Neural progenitor cell (in vitro differentiated cells): ENCODE measurements around the gene PGAM5. TPM values are rescaled to one million over a fixed set of nuclear protein-coding genes. Genes with fewer than 3 reads are reported as not detected.

Source experiments
- DNase-seq: peaks from one replicate; pipeline ENCODE4 v3.0.0-alpha.2; 2016; ENCODE audit warnings: low spot score
- H2AFZ ChIP-seq: fragments of 200-600 bp; sonication (generic); replicated peaks from 2 replicates; pipeline ENCODE4 v1.6.1; 2016; ENCODE audit warnings: antibody characterized with exemption
- H3F3A ChIP-seq: fragments of 200-600 bp; sonication (generic); 2 replicates; pipeline ENCODE4 v1.6.1; 2016; ENCODE audit warnings: antibody characterized with exemption, low read depth
- H3K27ac ChIP-seq: fragments of 200-600 bp; sonication (generic); 2 replicates; pipeline ENCODE4 v1.5.1; 2016; ENCODE audit warnings: mild to moderate bottlenecking
- H3K27me3 ChIP-seq: fragments of 200-600 bp; sonication (generic); 2 replicates; pipeline ENCODE4 v1.6.1; 2016; ENCODE audit warnings: mild to moderate bottlenecking, moderate library complexity
- H3K36me3 ChIP-seq: fragments of 200-600 bp; sonication (generic); 2 replicates; pipeline ENCODE4 v1.5.1; 2016
- H3K4me1 ChIP-seq: fragments of 200-600 bp; sonication (generic); 2 replicates; pipeline ENCODE4 v1.6.1; 2016; ENCODE audit warnings: mixed run types
- H3K4me2 ChIP-seq: fragments of 200-600 bp; sonication (generic); 2 replicates; pipeline ENCODE4 v1.6.1; 2016
- H3K4me3 ChIP-seq: fragments of 200-600 bp; sonication (generic); 2 replicates; pipeline ENCODE4 v1.5.1; 2016
- H3K79me2 ChIP-seq: fragments of 200-600 bp; sonication (generic); 2 replicates; pipeline ENCODE4 v1.6.1; 2016; ENCODE audit warnings: low read depth
- H3K9ac ChIP-seq: fragments of 200-600 bp; sonication (generic); 2 replicates; pipeline ENCODE4 v1.6.1; 2016
- H3K9me3 ChIP-seq: fragments of 200-600 bp; sonication (generic); 2 replicates; pipeline ENCODE4 v1.5.1; 2016; ENCODE audit warnings: low read depth
- H4K20me1 ChIP-seq: fragments of 200-600 bp; sonication (generic); 2 replicates; pipeline ENCODE4 v1.6.1; 2016; ENCODE audit warnings: low read depth
- H3K27ac Mint-ChIP-seq: 3 replicates; pipeline ENCODE4 v1.8.0; 2021; ENCODE audit warnings: mixed read lengths
- H3K27me3 Mint-ChIP-seq: 2 replicates; pipeline ENCODE4 v1.8.0; 2022; ENCODE audit warnings: low read depth, mild to moderate bottlenecking, inconsistent platforms, moderate library complexity, mixed read lengths; ENCODE audit not compliant: insufficient read depth
- H3K36me3 Mint-ChIP-seq: 3 replicates; pipeline ENCODE4 v1.8.0; 2021; ENCODE audit warnings: mixed read lengths
- H3K4me1 Mint-ChIP-seq: 3 replicates; pipeline ENCODE4 v1.8.0; 2021; ENCODE audit warnings: mixed read lengths
- H3K4me3 Mint-ChIP-seq: 3 replicates; pipeline ENCODE4 v1.8.0; 2021; ENCODE audit warnings: mild to moderate bottlenecking, moderate library complexity, mixed read lengths
- H3K9me3 Mint-ChIP-seq: 3 replicates; pipeline ENCODE4 v1.8.0; 2020; ENCODE audit warnings: mixed read lengths
- EZH2 ChIP-seq: fragments of 200-600 bp; sonication (generic); IDR thresholded peaks from 2 replicates; pipeline ENCODE4 v1.6.1; 2017; ENCODE audit warnings: antibody characterized with exemption, mild to moderate bottlenecking, moderate library complexity
- EZH2phosphoT487 ChIP-seq: fragments of 200-600 bp; sonication (generic); IDR thresholded peaks from 2 replicates; pipeline ENCODE4 v1.6.1; 2017; ENCODE audit warnings: antibody characterized with exemption
- small RNA-seq: library from RNA; depleted of rRNA; stranded (forward); fragments of <200 nt; gene quantifications from one replicate; pipeline ENCODE3, GENCODE V24; 2015
- total RNA-seq: library from RNA; depleted of rRNA; stranded (reverse); fragments of >200 nt; gene quantifications from 2 replicates; pipeline ENCODE4 v1.2.3, GENCODE V29; 2015; ENCODE audit warnings: low replicate concordance
- TF ChIP-seq, protein P1 (sequence below): fragments of 200-600 bp; sonication (generic); IDR thresholded peaks from 2 replicates; pipeline ENCODE4 v1.5.1; 2017; ENCODE audit warnings: antibody characterized with exemption, mild to moderate bottlenecking

The PGAM5 gene
- total RNA-seq, 1 donor from 2014 or later = 41.3 TPM

DNA sequence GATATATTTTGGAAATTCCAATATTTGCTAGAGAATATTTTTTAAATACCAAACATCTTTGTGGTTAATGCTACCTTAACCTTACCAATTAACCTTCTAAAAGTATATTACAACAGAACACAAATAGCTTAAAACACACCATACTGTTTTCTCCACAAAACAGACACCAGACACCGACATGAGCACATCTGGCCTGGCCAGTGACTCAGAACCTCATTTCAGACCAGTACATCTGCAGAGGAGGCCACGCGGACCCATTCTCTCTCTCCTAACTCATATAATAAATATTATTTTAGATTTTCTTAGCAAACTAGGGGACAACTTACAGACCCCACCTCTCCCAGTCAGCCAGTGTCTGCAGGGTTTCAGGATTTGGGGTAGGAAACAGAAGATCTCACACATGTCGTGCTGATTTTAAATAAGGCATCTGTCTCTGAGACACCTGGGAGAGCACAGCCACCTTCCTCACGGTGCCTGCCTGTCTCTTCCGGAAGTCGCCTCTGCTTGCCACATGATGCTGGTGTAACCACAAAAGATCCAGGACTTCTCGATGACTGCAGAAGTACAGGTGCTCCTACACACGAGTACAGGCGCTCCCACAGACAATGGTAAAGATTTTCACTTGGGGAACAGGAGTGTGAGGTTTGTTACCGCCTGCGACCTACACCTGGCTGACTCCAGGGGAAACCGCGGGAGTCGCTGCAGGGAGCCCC is 60.6 kb downstream of the PGAM5 start:
- Histone ChIP-seq H3K27ac (no peak overlapping the region), H3K79me2 (no peaks in the 10 kb centered on the region), H3K4me2 (no peak overlapping the region), H3K4me1 (peaks cover 4% of the 10 kb centered on the region), H3K4me3 (no peak overlapping the region), H4K20me1 (no peaks in the 10 kb centered on the region), H3K27me3 (no peaks in the 10 kb centered on the region), H2AFZ (no peak overlapping the region), H3K9ac (no peak overlapping the region), H3F3A (peaks cover 21% of the 10 kb centered on the region), H3K36me3 (no peaks in the 10 kb centered on the region), H3K9me3 (no peaks in the 10 kb centered on the region)
- Mint-ChIP-seq H3K4me3 (no peak overlapping the region), H3K27ac (no peak overlapping the region), H3K36me3 (peaks cover 7% of the 10 kb centered on the region), H3K4me1 (peaks cover 6% of the 10 kb centered on the region), H3K27me3 (no peaks in the 10 kb centered on the region), H3K9me3 (no peaks in the 10 kb centered on the region)
- TF ChIP-seq, protein P1, sequence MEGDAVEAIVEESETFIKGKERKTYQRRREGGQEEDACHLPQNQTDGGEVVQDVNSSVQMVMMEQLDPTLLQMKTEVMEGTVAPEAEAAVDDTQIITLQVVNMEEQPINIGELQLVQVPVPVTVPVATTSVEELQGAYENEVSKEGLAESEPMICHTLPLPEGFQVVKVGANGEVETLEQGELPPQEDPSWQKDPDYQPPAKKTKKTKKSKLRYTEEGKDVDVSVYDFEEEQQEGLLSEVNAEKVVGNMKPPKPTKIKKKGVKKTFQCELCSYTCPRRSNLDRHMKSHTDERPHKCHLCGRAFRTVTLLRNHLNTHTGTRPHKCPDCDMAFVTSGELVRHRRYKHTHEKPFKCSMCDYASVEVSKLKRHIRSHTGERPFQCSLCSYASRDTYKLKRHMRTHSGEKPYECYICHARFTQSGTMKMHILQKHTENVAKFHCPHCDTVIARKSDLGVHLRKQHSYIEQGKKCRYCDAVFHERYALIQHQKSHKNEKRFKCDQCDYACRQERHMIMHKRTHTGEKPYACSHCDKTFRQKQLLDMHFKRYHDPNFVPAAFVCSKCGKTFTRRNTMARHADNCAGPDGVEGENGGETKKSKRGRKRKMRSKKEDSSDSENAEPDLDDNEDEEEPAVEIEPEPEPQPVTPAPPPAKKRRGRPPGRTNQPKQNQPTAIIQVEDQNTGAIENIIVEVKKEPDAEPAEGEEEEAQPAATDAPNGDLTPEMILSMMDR = no peak
- TF ChIP-seq EZH2 (no peak), EZH2phosphoT487 (no peak)
- no peak for DNase-seq

Small RNAs within 50 kb of the gene (small RNA-seq; reads per million reads assigned to genes)
- gene RNA5SP379 = not detected

Other genes with a start within 250 kb of the PGAM5 start
- gene FBRSL1, start 220.7 kb upstream of the PGAM5 start, total RNA-seq = 7.4 and 30.6 TPM in 2 replicates
- 0.34 TPM in 1 of 2 replicates, not detected in the other for gene LRCOL1, start 100.3 kb upstream of the PGAM5 start, total RNA-seq
- gene P2RX2, start 92.1 kb upstream of the PGAM5 start, total RNA-seq = 0.15 TPM in 1 of 2 replicates, not detected in the other
- 46.8 and 69.7 TPM in 2 replicates for gene POLE, start 23.5 kb upstream of the PGAM5 start, total RNA-seq
- 18.5 and 18.6 TPM in 2 replicates for gene PXMP2, start 23.3 kb upstream of the PGAM5 start, total RNA-seq
- 59.1 and 65.7 TPM in 2 replicates for gene ANKLE2, start 51.0 kb downstream of the PGAM5 start, total RNA-seq
- gene GOLGA3, start 118.0 kb downstream of the PGAM5 start, total RNA-seq = 8.5 and 19.4 TPM in 2 replicates
- gene CHFR, start 176.8 kb downstream of the PGAM5 start, total RNA-seq = 25.6 and 36.1 TPM in 2 replicates
- 19.2 and 28.8 TPM in 2 replicates for gene ZNF605, start 245.5 kb downstream of the PGAM5 start, total RNA-seq